Spleen (tissue), 7 donors: ENCODE data around the gene NAGS.

Experiments used
- CTCF ChIP-seq, 11 experiments: fragments of 200-600 bp in 7 of 11; fragments of 450-650 bp in 4 of 11; sonication (generic) in 4 of 11; IDR thresholded peaks in 8 of 11; conservative IDR thresholded peaks in 3 of 11; 1 replicate in 7 of 11; 2 replicates in 4 of 11; pipeline versions ENCODE4 v1.4.0 to v1.8.0; 2016 to 2021; ENCODE audit warnings: antibody characterized with exemption in 11 of 11, inconsistent platforms in 4 of 11, mild to moderate bottlenecking in 1 of 11
- POLR2A ChIP-seq, 3 donors: fragments of 450-650 bp; IDR thresholded peaks; one replicate each; pipeline ENCODE4 v1.5.1; 2017; ENCODE audit warnings: antibody characterized with exemption in 3 of 3, mild to moderate bottlenecking in 1 of 3
- POLR2AphosphoS5 ChIP-seq, 3 donors: sonication (generic); formaldehyde crosslinking; IDR thresholded peaks; one replicate each; pipeline ENCODE4 v1.5.1; 2017; ENCODE audit warnings: antibody characterized with exemption in 3 of 3
- donor health status: DM: no; HTN: no; CAD: no; lungs with moderate emphysema.
- donor health status: DM: no; HTN: no; CAD: no.
- donor health status: DM: no; HTN: no; CAD: no.

- TF ChIP-seq CTCF (IDR thresholded peaks at IDR 0.05 in 8 of 11, conservative IDR thresholded peaks at IDR 0.05 in 3 of 11) = no peak
- TF ChIP-seq POLR2A (IDR thresholded peaks at IDR 0.05) = no peak
- TF ChIP-seq POLR2AphosphoS5 (IDR thresholded peaks at IDR 0.05) = no peak
Observed at GRCh38 chr17:44014133-44014436, 9.7 kb downstream of the NAGS start.
